IPS-NIHi7 (cell line): ENCODE measurements around the gene LTBP4.
A peak's percentile ranks its signal among the peaks of the same experiment; 100 is the strongest.
"Not testable (repeated sequence)": the region's sequence is repeated elsewhere in the genome, so short reads cannot be mapped to it uniquely, and the experiment has no call there.

Source experiments
- DNase-seq: peaks from one replicate; pipeline ENCODE4 v3.0.0; 2012; ENCODE audit warnings: mixed read lengths; ENCODE audit errors: extremely low spot score

The LTBP4 gene

DNA sequence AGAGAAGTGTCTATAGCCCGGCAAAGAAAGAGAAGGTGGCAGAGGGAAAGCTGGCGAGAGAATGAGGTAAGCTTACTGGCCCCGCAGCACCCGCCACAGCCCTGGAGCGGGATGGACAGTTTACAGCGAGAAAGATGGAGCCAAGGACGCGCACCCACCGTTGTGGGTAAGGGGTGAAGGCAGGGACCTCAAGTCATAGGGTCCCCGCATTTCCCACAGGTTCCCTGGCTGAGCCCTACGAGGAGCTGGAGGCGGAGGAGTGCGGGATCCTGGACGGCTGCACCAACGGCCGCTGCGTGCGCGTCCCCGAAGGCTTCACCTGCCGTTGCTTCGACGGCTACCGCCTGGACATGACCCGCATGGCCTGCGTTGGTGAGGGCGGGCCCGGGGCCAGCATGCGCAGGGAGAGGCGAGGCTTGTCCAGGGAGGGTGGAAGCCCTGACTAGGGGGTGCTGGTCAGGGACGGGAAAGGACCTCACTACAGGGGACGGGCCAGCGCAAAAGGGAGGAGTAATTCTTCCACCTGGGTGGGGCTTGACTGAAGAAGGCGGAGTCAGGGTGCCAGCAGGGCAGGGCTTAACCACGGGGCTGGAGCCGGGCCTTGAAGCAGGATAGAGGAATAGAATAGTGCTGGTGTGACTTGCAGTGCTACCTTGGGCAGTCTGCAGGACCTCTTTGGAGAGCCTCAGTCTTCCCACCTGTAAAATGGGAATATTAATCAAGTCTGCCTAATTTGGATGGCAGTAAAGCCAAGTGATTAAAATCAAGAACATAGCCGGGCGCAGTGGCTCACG, 26.5 kb downstream of the LTBP4 start:
- DNase-seq: peak; percentile 22

GRCh38 chr19:40629346-40629745, 28.2 kb downstream of the LTBP4 start:
- no peak for DNase-seq

- no peak for DNase-seq
Measured at GRCh38 chr19:40630571-40631160, 29.5 kb downstream of the LTBP4 start.

DNA sequence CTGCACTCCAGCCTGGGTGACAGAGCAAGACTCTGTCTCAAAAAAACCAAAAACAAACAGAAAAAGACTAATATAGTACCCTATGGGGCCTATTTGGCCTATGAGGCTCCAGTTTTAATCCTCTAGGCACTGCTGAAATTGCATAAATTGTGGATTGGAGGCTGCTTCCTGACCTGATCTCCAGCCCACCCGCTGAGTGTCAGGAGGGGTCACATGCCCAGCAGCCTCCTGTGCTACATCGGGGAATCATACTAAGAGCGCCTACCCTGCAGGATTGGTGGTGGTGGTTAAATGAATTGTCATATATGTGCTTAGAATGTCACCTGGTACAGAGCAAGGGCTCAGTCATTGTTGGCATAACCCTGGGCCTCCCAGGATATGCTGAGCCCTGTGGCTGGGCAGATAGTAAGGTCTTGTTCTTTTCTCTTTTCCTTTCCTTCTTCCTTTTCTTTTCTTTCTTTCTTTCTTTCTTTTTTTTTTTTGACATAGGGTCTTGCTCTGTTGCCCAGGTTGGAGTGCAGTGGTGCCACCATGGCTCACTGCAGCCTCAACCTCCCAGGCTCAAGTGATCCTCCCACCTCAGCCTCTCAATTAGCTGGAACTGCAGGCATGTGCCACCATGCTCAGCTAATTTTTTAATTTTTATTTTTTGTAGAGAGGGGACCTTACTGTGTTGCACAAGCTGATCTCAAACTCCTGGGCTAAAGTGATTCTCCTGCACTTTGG, 31.3 kb downstream of the LTBP4 start:
- no peak for DNase-seq

GRCh38 chr19:40633207-40633606, 32.0 kb downstream of the LTBP4 start:
- no peak for DNase-seq

DNA sequence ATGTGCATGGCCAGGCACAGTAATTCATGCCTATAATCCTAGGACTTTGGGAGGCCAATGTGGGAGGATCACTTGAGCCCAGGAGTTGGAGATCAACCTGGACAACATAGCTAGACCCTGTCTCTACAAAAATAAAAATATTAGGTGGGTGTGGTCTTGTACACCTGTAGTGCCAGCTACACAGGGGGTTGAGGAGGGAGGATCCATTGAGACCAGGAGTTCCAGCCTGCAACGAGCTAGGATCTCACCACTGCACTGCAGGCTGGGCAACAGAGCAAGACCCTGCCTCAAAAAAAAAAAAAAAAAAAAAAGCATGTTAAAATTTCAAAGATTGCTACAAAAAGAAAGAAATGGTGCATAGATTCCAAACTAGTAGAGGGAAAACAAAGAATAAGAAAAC, 37.2 kb downstream of the LTBP4 start:
- DNase-seq: no peak

DNA sequence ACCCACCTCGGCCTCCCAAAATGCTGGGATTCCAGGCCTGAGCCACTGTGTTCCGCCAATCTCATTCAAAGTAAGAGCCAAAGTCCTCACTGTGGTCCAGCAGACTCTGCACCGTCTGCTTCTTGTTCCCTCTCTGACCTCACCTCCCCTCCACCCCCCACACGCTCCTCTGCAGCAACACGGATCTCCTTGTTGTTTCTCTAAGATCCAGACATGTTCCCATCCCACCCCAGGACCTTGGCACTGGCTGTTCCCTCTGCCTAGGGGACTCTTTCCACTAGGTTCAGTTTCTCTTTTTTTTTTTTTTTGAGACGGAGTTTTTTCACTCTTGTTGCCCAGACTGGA, 38.4 kb downstream of the LTBP4 start:
- DNase-seq: no peak

DNA sequence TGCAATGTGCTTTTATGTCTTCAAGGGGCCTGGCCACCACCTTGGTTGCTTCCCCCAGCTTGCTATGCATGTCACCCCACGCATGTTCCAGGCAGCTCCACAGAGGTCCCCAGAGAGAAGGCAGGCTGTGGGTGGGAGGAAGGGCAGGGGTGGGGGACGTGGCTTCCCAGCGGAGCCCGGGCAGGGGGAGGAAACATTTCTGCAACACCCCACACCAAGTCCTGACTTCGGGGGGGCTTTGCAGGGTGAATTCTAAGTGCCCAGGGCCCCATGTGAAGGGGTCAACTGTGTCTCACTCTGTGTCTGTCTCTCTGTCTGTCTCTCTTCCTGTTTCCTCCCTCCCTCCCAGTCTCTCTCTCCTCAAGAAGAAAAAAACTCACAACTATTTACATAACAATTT, 39.6 kb downstream of the LTBP4 start:
- DNase-seq: no peak

DNA sequence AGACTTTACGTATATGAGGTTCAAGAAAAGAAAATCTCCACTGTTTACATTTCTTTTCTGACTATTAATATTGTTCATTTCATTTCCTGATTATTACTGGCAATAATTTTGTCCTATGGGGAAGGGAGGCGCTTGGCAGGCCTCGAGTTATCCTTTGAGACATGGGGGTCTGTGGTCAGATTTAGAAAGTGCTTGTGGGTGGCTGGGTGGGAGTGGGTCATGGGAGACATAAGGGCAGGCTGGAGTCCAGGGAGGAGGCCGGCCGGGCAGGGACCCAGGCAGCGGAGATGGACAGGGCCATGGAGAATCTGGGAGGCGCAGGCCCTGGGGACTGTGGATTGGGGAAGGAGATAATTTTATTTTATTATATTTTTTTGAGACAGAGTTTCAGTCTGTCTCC, 40.1 kb downstream of the LTBP4 start:
- no peak for DNase-seq

- DNase-seq: no peak
Measured at GRCh38 chr19:40642051-40642706, 41.0 kb downstream of the LTBP4 start.

- no peak for DNase-seq
Measured at GRCh38 chr19:40642757-40643305, 41.7 kb downstream of the LTBP4 start.

DNA sequence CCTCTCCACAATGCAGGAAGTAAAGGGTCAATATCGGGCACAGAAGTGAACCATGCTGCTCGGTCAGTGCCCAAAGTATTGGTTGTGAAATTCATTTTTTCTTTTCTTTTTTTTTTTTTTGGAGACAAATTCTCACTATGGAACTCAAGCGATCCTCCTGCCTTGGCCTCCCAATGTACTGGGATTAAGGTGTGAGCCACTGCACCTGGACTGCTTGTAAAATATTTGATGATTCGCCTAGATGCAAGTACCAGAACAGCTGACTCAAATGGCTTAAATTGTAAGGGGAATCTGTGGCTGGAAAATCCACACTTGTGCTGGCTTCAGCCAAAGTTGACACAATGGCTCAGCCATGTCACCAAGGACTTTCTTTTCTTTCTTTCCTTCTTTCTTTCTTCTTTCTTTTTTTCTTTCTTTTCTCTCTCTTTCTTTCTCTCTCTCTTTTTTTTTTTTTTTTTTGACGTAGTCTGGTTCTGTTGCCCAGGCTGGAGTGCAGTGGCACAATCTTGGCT, 45.6 kb downstream of the LTBP4 start:
- DNase-seq: no peak

GRCh38 chr19:40649903-40650675, 48.9 kb downstream of the LTBP4 start:
- DNase-seq: not testable (repeated sequence)

DNA sequence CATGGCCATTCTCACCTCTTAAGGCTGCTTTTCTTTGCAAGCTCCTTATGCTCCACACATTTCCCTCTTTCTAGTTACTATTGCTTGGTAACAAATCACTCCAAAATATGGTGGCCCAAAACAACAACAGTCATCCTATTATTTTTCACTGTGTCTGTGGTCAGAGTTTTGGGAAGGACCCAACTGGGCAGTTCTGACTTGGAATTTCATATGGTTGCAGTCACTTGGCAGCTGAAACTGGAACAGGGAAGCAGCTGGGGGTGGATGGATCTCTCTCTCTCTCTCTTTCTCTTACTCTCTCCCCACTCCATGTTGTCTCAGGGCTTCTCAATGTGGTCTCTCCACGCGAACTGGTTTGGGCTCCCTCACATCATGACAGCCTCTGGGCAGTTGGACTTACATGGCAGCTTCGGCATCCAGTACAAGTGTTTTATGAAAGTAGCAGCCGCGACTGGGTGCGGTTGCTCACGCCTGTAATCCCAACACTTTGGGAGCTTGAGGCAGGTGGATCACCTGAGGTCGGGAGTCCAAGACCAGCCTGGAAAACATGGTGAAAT, 49.7 kb downstream of the LTBP4 start:
- no peak for DNase-seq

DNA sequence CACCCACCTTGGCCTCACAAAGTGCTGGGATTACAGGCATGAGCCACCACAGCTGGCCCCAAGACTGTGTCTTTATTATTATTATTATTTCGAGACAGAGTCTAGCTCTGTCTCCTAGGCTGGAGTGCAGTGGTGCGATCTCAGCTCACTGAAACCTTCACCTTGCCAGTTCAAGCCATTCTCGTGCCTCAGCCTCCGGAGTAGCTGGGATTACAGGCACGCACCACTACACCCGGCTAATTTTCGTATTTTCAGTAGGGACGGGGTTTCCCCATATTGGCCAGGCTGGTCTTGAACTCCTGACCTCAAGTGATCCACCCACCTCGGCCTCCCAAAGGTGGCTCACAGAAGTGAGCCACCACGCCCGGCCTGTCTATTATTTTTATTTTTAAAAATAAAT, 51.1 kb downstream of the LTBP4 start:
- not testable (repeated sequence) for DNase-seq

- not testable (repeated sequence) for DNase-seq
Measured at GRCh38 chr19:40655684-40656083, 54.5 kb downstream of the LTBP4 start.

DNA sequence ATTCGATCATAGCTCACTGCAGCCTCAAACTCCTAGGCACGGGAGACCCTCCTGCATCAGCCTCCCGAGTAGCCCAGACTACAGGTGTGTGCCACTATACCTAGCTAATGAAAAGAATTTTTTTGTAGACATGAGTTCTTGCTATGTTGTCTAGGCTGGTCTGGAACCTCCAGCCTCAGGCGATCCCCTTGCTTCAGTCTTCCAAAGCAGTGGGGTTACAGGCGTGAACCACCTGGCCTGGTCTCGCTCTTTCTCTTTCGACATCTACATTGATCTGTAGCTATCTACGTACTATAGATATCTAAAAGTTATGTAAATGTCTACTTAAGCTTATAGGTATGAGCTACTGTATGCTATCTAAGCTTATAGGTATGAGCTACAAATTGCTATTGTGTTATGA, 56.9 kb downstream of the LTBP4 start:
- DNase-seq: no peak

GRCh38 chr19:40659116-40659515, 57.9 kb downstream of the LTBP4 start:
- no peak for DNase-seq

DNA sequence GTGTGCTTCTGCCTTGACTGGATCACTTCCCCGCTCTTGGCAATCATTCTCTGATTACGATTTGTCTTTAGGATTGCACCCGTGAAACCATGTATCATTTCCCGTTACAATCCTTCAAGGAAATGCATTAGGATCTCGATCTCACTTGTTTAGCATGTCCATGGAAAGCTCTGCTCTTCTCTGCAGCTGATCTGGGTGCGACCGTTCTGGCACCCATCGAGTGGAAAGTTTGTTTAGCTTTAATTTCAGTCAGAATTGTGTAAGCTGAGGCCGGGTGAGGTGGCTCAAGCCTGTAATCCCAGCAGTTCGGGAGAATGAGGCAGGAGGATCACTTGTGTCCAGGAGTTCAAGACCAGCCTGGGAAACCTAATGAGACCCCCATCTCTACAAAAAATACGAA, 58.4 kb downstream of the LTBP4 start:
- no peak for DNase-seq

DNA sequence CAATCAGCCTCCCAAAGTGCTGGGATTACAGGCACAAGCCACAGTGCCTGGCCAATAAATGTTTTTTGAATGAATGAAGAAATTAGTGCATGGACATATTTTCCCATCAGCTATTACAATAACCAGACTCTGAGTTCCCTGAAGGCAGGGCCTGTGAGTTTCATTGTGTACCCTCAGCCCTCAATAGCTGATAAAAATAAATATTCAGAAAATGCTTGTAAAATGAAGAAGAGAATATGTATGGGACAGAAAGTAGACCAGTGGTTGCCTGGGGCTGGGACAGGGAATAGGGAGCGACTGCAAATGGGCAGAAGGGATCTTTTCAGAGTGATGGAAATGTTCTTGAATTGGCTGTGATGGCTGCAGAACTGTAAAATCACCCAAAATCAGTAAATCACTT, 60.4 kb downstream of the LTBP4 start:
- DNase-seq: no peak
